ENCODE data around the gene SMIM20. TPM values are rescaled to one million over a fixed set of nuclear protein-coding genes. Genes with fewer than 3 reads are reported as not detected.
A peak's percentile ranks its signal among the peaks of the same experiment; 100 is the strongest.

The SMIM20 gene
- total and polyA plus RNA-seq, 11 donors, result 27.4 to 50.8 (median 40.3) TPM

DNA sequence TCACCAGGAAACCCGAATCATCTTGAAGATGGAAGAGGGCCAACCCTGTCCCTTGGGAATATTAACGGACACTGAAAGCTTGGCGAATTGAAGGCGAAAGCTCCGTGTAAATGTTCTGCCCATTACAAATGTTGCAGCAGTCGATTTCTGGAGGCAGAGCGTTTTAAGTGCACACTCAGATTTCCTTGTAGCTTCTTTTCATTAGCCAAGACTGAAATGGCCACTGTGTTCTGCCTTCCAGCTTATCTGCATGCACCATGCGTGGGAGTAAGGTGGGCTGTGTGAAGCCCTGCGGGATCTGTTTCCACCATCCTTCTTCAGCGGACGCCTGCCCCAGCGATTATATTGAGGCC is 1.3 kb downstream of the SMIM20 start:
- ATAC-seq (no peak), DNase-seq (peak in 3 of 5 donors; percentile 39 to 54 (median 46))
- intact Hi-C loops (cut with DNase I), result loop anchor here in 3 of 10 donors (10.0 kb wide), 2 partner anchors 51 to 409 kb away; partner anchors contain the start of genes SEL1L3 (in 2 of the 3) and RBPJ (in 1 of the 3)
- H3K27ac ChIP-seq, result peak overlapping the region in 11 of 12 donors; percentile 83 to 95 (median 90)
- 38 to 56% (median 48%) methylated on average over 12 of the region's 12 CpGs for WGBS, 4 donors
- H3K9me3 ChIP-seq, result no peaks in the 10 kb centered on the region
- peaks cover 0 to 7% (median 0%) of the 10 kb centered on the region in 9 donors for H3K36me3 ChIP-seq
- peaks cover 2 to 24% (median 15%) of the 10 kb centered on the region in 12 donors for H3K4me1 ChIP-seq
- peak overlapping the region in 8 of 12 donors; percentile 75 to 94 (median 84) for H3K4me3 ChIP-seq
- TF ChIP-seq, protein P1, sequence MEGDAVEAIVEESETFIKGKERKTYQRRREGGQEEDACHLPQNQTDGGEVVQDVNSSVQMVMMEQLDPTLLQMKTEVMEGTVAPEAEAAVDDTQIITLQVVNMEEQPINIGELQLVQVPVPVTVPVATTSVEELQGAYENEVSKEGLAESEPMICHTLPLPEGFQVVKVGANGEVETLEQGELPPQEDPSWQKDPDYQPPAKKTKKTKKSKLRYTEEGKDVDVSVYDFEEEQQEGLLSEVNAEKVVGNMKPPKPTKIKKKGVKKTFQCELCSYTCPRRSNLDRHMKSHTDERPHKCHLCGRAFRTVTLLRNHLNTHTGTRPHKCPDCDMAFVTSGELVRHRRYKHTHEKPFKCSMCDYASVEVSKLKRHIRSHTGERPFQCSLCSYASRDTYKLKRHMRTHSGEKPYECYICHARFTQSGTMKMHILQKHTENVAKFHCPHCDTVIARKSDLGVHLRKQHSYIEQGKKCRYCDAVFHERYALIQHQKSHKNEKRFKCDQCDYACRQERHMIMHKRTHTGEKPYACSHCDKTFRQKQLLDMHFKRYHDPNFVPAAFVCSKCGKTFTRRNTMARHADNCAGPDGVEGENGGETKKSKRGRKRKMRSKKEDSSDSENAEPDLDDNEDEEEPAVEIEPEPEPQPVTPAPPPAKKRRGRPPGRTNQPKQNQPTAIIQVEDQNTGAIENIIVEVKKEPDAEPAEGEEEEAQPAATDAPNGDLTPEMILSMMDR (IDR thresholded peaks at IDR 0.05), result no peak
- no peak for TF ChIP-seq POLR2A (IDR thresholded peaks at IDR 0.05)
- H3K27me3 ChIP-seq, result no peaks in the 10 kb centered on the region

GRCh38 chr4:25916870-25917269 is 2.9 kb downstream of the SMIM20 start:
- no peak for ATAC-seq
- Histone ChIP-seq H3K27ac (no peak overlapping the region), H3K4me1 (peaks cover 2 to 37% (median 19%) of the 10 kb centered on the region in 12 donors), H3K36me3 (peaks cover 0 to 14% (median 0%) of the 10 kb centered on the region in 9 donors), H3K9me3 (no peaks in the 10 kb centered on the region), H3K4me3 (no peak overlapping the region), H3K27me3 (no peaks in the 10 kb centered on the region)
- no peak for DNase-seq
- no peak for TF ChIP-seq POLR2A (IDR thresholded peaks at IDR 0.05)
- TF ChIP-seq, protein P1 (IDR thresholded peaks at IDR 0.05), result no peak
- intact Hi-C loops (cut with DNase I), result loop anchor here in 3 of 10 donors (10.0 kb wide), 2 partner anchors 52 to 408 kb away; partner anchors contain the start of genes SEL1L3 (in 2 of the 3) and RBPJ (in 1 of the 3)
- WGBS, 4 donors, result 96 to 100% (median 98%) methylated on average over 1 of the region's 1 CpG

- H3K9me3 ChIP-seq, result no peaks in the 10 kb centered on the region
- ATAC-seq, result no peak
- H3K4me3 ChIP-seq, result no peak overlapping the region
- intact Hi-C loops (cut with DNase I), result loop anchor here in 5 of 10 donors (10.0 kb wide), 3 partner anchors 55 to 495 kb away; partner anchors contain the start of genes RBPJ (in 4 of the 5) and SEL1L3 (in 2 of the 5)
- 78 to 83% (median 82%) methylated on average over 5 of the region's 5 CpGs for WGBS, 4 donors
- no peak for TF ChIP-seq POLR2A (IDR thresholded peaks at IDR 0.05)
- TF ChIP-seq, protein P1 (IDR thresholded peaks at IDR 0.05), result no peak
- H3K27ac ChIP-seq, result no peak overlapping the region
- no peaks in the 10 kb centered on the region for H3K27me3 ChIP-seq
- peaks cover 0 to 14% (median 0%) of the 10 kb centered on the region in 9 donors for H3K36me3 ChIP-seq
- DNase-seq, result no peak
- peaks cover 2 to 46% (median 16%) of the 10 kb centered on the region in 12 donors for H3K4me1 ChIP-seq
These were observed 5.7 kb downstream of the SMIM20 start for GRCh38 chr4:25919676-25920075.

DNA sequence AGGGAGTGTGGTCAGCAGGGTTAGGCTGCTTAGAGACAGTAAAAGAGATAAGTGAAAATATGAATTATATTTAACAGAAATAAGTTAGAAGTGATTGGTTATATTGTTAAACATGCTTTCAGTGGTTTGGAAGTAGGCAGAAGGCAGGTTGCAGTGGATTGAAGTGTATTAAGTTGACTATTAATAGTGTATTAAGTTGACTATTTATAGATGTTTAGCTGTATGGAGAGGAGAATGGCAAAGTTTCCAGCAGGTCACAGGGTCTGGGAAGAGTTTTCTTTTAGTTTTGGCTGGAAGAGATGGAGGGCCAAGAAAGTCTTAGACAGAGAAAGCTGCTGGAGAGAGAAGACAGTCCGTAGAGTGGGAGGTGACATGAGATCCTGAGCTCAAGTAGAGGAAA is 7.9 kb downstream of the SMIM20 start:
- ATAC-seq, result peak in 2 of 4 donors; percentile 43 to 50
- peaks cover 0 to 36% (median 15%) of the 10 kb centered on the region in 12 donors for H3K4me1 ChIP-seq
- TF ChIP-seq, protein P1 (IDR thresholded peaks at IDR 0.05), result no peak
- no peak for TF ChIP-seq POLR2A (IDR thresholded peaks at IDR 0.05)
- H3K9me3 ChIP-seq, result no peaks in the 10 kb centered on the region
- H3K27me3 ChIP-seq, result no peaks in the 10 kb centered on the region
- DNase-seq, result no peak
- H3K27ac ChIP-seq, result peak overlapping the region in 3 of 12 donors; percentile 10 to 27 (median 11)
- no peak overlapping the region for H3K4me3 ChIP-seq
- intact Hi-C loops (cut with DNase I), result loop anchor here in 4 of 10 donors (10.0 kb wide), 2 partner anchors 403 to 493 kb away; partner anchors contain the start of gene RBPJ (in 3 of the 4)
- WGBS, 4 donors, result 68 to 92% (median 80%) methylated on average over 1 of the region's 1 CpG
- H3K36me3 ChIP-seq, result peaks cover 0 to 14% (median 0%) of the 10 kb centered on the region in 9 donors
